EL (cell line): ENCODE measurements around the gene CXCL16.

Experiments used
- DNase-seq: peaks from one replicate; pipeline ENCODE4 v3.0.0-alpha.2; 2016

CXCL16 gene

GRCh38 chr17:4748686-4749085 lies 9.0 kb upstream of the CXCL16 start:
- DNase-seq, result no peak

- DNase-seq, result no peak
These were observed 8.1 kb upstream of the CXCL16 start for GRCh38 chr17:4747847-4748246.

GRCh38 chr17:4744999-4745969 lies 5.6 kb upstream of the CXCL16 start:
- no peak for DNase-seq

- DNase-seq, result no peak
These were observed 4.2 kb upstream of the CXCL16 start for GRCh38 chr17:4743898-4744297.

- no peak for DNase-seq
These were observed 3.5 kb upstream of the CXCL16 start for GRCh38 chr17:4743216-4743615.

- DNase-seq, result no peak
These were observed 2.9 kb upstream of the CXCL16 start for GRCh38 chr17:4742629-4743028.

- DNase-seq, result no peak
These were observed 2.4 kb upstream of the CXCL16 start for GRCh38 chr17:4742133-4742532.

- no peak for DNase-seq
These were observed 1.8 kb upstream of the CXCL16 start for GRCh38 chr17:4741544-4741943.

- no peak for DNase-seq
These were observed 856 bp upstream of the CXCL16 start for GRCh38 chr17:4740584-4740983.

- no peak for DNase-seq
These were observed 260 bp upstream of the CXCL16 start for GRCh38 chr17:4740025-4740351.

- DNase-seq, result no peak
These were observed 1.3 kb downstream of the CXCL16 start for GRCh38 chr17:4738136-4739121.

GRCh38 chr17:4735876-4736651 lies 3.7 kb downstream of the CXCL16 start:
- DNase-seq, result no peak

GRCh38 chr17:4734857-4735475 lies 4.8 kb downstream of the CXCL16 start:
- no peak for DNase-seq

- no peak for DNase-seq
These were observed 6.6 kb downstream of the CXCL16 start for GRCh38 chr17:4733073-4733531.

GRCh38 chr17:4728124-4728523 lies 11.6 kb downstream of the CXCL16 start:
- DNase-seq, result no peak

GRCh38 chr17:4725646-4726310 lies 13.9 kb downstream of the CXCL16 start:
- no peak for DNase-seq

- DNase-seq, result no peak
These were observed 15.1 kb downstream of the CXCL16 start for GRCh38 chr17:4724650-4725049.

- DNase-seq, result no peak
These were observed 17.0 kb downstream of the CXCL16 start for GRCh38 chr17:4722678-4723240.

GRCh38 chr17:4721203-4722135 lies 18.3 kb downstream of the CXCL16 start:
- peak; percentile 58 for DNase-seq

- no peak for DNase-seq
These were observed 18.9 kb downstream of the CXCL16 start for GRCh38 chr17:4720787-4721186.
